Effector CD8-positive, alpha-beta T cell (primary cell): ENCODE measurements around the gene ADAMTS15.

Experiments
- DNase-seq: peaks from one replicate; lab custom pipeline; 2025; lab: John Stamatoyannopoulos, UW

The ADAMTS15 gene

DNA sequence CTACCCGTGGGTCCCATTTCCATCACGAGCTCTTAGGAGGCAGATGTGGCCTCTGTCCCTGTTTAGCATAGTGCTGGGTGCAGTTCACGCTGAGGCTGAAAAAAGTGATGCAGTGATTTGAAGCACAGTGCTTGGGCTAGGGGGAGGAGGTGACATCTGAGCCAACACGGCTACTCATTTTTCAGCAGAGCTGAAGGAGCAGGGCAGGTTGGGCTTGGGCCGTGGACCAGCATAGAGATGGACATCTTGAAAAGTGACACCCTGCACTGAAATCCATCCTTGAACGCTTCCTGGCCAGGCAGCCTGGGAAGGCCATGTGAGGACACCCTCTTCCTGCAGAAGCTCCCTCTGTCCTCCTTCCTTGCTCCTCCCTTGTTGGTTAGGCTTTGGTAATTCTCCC, 66.4 kb downstream of the ADAMTS15 start:
- DNase-seq: no peak

DNA sequence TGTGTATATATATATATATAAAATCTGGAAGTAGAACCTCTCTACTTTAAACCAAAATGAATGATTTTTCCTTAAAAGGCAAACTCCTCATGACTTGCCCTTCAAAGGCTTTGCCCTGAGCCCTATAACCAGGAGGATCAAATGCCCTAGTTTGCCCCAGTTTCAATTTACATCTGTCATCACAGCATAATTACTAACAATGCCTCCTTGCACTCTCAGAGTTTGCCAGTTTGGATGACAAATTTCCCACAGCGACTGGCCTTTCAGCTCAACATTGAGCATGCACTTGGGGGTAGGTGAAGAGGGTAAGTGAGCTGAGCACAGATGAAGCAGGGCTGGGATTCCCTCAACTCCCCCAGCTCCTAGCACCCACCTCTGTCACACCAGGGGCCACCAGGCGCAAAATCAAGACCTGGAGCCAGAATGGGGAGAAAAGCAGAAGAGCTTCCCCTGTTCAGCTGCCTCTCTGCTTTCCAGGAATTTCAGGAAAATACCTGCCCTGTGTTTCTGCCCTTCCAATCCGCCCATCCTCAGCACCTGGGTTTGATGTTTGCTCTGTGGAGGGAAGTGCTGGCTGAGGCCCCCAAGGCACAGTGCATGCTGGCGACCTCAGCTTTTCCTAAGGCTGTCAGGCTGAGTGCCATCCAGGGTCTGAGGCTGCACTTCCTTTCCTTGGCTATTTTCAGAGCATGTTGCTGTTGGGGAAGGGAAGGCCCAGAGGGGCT, 67.5 kb downstream of the ADAMTS15 start:
- DNase-seq: no peak

DNA sequence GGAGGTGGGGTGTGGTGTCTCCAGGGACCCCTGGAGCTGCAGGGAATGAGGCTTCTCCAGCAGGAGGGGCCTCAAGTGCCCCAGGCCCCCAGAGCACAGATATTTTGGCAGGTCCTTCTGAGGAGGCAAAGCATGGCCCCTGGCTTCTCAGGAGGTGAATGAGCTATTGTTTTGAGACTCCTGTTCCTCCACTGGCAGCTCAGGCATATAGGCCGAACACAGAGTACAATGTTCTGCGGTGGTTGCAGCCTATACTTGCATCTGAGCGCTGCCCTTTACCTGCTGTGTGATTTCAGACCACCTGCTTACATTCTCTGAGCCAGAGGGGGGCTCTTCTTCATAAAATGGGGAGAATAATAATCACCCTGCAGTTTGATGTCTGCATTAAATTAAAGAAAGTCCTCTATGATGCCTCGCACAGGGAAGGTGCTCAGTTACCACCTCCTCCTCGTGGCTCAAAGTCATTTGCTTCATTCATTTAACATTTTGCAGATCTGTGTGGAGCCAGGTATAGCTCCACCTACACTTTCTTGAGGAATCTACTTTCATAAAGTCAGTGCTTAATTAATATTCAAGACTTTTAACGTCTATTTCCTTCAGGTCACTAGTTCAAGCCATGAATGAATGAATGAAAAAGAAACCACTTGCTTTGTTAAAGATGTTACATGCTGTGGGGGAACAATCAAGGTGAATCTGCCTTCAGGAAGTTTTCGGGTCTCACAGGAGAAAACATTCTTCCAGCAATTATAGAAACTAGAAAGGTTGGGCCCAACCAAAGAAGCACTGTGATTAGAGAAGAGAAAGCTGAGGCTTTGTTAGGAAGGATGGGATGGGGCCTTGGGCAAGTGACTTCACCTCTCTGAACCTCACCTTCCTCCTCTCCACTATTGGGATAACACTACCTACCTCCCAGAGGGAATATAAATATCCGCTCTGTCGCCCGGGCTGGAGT, 68.4 kb downstream of the ADAMTS15 start:
- no peak for DNase-seq

DNA sequence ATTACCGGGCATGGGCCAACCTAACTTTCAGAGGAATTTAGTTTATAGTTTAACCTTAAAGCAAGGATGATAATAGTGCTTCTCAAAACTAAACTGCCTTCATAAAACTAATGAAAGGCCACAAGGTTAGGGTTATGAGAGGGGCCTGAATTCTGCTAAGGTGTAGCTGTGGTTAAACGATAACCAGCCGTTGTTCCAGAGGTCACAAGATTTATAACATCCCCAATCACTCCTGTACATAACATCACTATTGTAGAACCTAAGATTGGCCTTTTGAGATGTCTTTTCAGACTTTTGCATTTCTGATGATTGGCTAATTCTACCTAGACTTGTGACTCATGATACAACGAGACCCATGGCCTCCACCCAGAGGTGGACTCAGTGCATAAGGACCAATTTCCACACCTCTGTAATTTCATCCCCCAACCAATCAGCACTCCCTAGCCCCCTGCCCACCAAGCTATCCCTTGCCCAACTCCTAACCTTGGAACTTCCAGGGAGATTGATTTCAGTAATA, 69.8 kb downstream of the ADAMTS15 start:
- DNase-seq: no peak

DNA sequence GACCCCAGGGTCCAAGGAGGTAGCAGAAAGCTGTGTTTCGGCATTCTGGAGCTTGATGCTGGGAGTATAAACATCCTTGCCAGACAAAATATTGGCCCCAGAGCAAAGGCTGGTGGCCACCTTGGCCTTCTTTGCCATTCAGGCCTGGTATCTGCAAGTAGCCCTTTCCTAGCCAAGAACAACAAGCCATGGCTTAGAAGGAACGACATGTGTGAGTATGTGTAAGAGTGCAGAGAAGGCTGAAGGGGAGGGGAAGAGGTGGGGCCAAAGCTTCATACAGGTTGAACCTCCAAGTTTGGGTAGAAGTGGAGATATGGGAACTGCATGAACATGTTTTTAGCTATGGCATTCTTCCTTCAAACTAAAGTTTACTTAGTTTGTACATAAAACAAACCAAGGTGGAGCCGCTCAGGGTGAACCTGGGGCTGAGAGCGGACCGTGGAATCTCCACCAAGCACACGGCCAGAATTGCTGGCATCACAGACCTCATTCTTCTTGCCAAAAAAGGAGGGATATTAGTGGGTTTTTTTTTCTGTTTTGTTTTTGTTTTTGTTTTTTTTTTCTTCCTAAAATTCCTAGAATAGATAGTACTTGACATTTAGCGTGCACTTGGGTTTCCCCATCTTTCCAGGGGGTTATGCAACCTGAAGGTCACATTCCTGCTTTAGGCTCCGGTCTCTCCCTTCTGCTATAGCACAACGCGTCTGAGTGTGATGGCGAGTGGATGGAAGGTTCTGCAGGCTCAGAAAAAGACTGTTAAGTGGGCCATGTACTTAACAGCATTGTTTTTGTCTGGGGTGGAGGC, 70.9 kb downstream of the ADAMTS15 start:
- no peak for DNase-seq

DNA sequence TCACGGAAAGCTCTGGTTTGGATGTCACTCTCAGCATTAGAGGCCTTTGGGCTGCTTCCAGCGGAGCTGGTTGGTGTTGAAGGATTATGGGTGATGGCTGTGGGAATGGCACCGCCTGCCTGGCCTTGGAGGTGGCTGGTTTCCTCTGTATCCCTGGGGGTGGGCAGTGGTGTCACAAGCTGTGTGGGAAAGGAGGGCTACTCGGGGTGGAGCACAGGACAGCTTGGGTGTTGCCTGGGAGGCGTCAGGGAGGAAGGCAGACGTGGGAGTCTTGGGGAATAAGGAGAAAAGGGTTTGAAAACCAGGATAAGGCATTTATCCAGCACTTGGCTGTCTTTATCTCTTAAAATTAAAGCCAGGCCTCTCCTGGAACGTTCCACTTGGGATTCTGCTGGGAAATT, 71.8 kb downstream of the ADAMTS15 start:
- DNase-seq: no peak

DNA sequence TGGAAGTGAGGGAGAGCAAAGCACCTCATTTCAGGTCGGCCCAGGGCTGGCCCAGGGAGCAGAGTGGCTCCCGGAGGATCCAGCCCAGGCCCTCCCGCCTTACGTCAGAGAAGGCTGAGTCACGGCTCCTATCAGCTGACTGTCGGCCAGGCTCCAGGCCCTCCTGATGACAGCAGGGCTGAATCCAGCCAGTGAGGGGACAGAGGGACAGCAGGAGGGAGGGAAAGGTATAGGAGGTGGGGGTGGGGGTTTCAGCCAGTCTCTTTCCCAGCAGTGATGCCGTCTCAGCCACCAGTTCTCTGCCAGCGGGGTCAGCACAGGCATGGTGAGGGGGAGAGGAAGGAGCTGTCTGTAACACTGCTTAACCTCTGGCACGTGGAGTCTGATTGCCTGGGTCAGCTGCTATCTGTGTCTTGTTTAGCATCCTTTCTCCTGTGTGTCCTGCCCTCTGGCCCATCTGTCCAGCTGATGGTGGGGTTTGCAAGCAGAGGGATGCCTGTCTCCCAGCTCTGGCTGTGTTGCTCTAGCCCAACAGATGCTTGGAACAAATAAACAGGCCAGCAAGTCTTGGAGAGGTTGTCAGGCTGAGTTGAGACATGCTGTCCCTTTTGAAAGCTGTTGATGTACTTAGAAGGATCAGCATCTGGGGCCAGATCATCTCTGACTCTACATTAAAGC, 74.0 kb downstream of the ADAMTS15 start:
- no peak for DNase-seq

DNA sequence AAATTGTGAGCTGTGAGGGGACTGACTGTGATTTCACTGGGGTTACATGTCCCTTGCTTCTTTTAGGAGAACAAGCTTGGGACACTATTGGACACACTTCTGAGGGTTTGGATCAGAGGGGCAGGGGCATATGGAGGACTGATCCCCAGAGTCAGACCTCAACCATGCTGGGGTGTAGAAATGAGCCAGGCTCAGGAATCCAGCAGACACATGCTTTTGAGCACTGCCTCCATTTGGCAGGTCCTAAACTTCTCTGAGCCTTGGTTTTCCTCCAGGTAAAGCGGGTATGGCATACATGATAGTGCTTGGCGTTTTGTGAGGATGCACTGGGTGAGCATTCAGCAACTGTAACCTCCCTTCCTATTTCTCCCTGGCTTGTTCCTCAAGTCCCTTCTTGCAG, 74.7 kb downstream of the ADAMTS15 start:
- DNase-seq: no peak

DNA sequence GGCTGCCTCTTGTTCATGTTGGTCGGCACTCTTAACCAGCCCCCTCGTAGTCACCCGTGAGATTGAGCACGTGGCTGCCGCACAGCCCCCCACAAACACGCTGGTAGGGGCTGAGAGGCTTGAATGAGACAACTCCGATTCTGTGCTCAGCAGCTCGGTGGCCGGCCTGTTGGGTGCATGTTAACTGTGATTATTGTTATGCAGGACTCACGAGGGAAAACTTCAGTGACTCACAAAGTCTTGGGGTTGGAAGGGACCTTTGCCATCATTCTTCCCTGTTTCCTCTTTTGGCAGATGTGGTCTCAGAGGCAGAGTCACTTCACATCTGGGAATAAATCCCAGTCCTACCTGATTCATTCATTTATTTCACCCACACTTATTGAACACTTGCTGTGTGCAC, 75.2 kb downstream of the ADAMTS15 start:
- no peak for DNase-seq

DNA sequence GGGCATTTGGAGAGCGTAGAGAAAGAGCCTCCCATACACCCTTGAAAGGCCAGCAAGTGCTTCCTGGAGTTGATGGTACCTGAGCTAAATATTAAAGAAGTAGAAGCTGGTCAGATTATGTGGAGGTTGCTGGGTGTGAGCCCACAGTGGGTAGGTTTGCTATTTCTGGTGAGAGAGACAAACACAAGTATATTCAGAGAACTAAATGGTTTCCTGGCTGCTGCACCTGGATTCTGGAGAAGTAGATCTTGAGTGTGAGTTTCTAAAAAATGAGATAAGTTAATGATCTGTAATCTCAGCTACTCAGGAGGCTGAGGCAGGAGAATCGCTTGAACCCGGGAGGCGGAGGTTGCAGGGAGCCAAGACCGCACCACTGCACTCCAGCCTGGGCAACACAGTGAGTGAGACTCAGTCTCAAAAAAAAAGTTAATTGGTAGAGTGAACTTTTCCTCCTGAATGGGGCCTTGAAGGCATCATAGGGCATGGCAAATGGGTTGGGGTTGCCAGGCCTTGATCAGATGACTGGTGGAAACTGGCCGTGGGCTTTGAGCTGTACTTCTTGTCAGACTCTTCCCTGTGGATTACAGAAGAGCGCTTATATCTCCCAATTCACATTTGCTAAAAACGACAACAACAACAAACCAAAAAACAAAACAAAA, 75.8 kb downstream of the ADAMTS15 start:
- DNase-seq: no peak

DNA sequence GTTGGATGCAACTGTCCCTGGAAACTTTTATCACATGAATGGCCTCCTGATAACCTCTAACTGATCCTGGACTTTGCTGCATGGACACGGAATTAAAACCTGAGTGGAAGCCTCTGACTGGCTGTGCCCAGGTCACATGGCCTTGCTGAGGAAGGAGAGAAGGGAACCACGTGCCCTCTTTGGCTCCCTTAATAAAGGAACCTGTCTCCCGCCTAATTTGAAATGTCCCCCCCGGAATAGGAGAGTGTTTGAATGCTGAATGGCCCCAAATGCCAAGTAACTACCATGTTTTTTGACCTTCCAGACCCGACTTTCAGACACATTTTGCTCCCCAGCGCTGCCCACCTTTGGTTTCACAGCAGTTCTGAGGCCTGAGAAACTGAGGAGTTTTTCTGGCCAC, 76.9 kb downstream of the ADAMTS15 start:
- no peak for DNase-seq
